Measurements from ENCODE around the gene HMCN1.

GRCh38 chr1:186118724-186119123 lies 384.5 kb downstream of the HMCN1 start:
- no peak for TF ChIP-seq CTCF (IDR thresholded peaks at IDR 0.05; ENCODE audit: insufficient read depth, low read length, poor library complexity, severe bottlenecking)
- TF ChIP-seq EZH2phosphoT487 (conservative IDR thresholded peaks at IDR 0.05; ENCODE audit: low read length): no peak
